ENCODE results near the gene TRPM8.

- no peak for TF ChIP-seq CTCF (IDR thresholded peaks at IDR 0.05)
- TF ChIP-seq POLR2A (IDR thresholded peaks at IDR 0.05) = no peak
These were observed 23.5 kb downstream of the TRPM8 start for GRCh38 chr2:233940376-233941276.
